Measurements from ENCODE around the gene SULT1C4.
"Not testable (repeated sequence)": the region's sequence is repeated elsewhere in the genome, so short reads cannot be mapped to it uniquely, and the experiment has no call there.

The SULT1C4 gene

GRCh38 chr2:108377815-108378630 lies at the start of gene SULT1C4:
Gene SULT1C4 (plus strand): TSS chr2:108377954. CDS start chr2:108378338, 384 bp downstream.
- no peak for DNase-seq

- DNase-seq, result no peak
Measured at GRCh38 chr2:108329771-108330170, 48.0 kb upstream of the SULT1C4 start.

- DNase-seq, result no peak
Measured at GRCh38 chr2:108330979-108331378, 46.8 kb upstream of the SULT1C4 start.

- DNase-seq, result no peak
Measured at GRCh38 chr2:108345951-108346350, 31.8 kb upstream of the SULT1C4 start.

- no peak for DNase-seq
Measured at GRCh38 chr2:108346827-108347226, 30.9 kb upstream of the SULT1C4 start.

GRCh38 chr2:108347786-108348185 lies 30.0 kb upstream of the SULT1C4 start:
- no peak for DNase-seq

GRCh38 chr2:108348816-108349570 lies 28.8 kb upstream of the SULT1C4 start:
- DNase-seq, result no peak

GRCh38 chr2:108349571-108349928 lies 28.2 kb upstream of the SULT1C4 start:
- DNase-seq, result no peak

- DNase-seq, result no peak
Measured at GRCh38 chr2:108351889-108352288, 25.9 kb upstream of the SULT1C4 start.

DNA sequence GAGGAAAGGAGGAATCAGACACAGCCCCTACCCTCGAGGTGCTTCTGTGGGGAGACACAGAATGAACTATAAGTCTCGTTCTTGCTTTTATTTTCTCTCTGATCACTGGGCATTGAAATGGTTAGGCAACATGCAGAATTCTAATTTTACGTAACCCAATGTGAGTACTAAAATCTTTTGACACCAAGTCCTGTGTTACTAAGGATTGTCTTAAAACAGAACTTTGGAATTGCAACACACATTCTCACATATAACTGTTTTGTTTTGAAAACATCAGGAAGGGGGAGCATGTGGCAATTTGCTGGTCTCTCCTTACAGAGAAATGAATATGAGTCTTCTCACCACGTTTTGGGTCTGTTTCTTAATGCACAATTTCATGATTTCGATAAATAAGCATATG lies 23.6 kb upstream of the SULT1C4 start:
- no peak for DNase-seq

- no peak for DNase-seq
Measured at GRCh38 chr2:108355906-108356734, 21.6 kb upstream of the SULT1C4 start.

GRCh38 chr2:108359336-108359735 lies 18.4 kb upstream of the SULT1C4 start:
- not testable (repeated sequence) for DNase-seq

DNA sequence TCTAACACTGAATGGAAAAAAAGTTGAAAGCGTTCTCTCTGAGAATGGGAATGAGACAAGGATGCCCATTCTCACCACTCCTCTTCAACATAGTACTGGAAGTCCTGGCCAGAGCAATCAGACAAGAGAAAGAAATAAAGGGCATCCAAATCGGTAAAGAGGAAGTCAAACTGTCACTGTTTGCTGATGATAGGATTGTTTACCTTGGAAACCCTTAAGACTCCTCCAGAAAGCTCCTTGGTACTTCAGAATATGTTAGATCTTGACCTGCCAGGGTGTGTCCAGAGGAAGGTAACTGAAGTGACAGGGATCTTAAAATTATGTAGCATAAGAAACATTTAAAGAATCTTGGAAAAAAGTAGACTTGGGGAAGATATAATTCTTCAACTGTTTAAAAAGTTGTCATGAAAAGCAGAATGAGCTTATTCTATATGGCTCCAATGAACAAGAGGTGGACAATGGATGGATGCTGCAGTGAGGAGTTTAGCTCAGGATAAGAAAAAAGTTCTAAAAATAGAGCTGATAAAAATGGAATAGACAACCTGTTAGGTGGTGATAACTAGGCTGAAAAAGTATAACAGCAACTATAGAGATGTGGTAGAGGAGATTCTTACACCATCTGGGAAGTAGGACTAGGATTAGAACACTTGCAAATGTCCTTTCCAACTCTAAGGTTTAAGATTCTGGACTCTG lies 16.8 kb upstream of the SULT1C4 start:
- DNase-seq, result no peak

DNA sequence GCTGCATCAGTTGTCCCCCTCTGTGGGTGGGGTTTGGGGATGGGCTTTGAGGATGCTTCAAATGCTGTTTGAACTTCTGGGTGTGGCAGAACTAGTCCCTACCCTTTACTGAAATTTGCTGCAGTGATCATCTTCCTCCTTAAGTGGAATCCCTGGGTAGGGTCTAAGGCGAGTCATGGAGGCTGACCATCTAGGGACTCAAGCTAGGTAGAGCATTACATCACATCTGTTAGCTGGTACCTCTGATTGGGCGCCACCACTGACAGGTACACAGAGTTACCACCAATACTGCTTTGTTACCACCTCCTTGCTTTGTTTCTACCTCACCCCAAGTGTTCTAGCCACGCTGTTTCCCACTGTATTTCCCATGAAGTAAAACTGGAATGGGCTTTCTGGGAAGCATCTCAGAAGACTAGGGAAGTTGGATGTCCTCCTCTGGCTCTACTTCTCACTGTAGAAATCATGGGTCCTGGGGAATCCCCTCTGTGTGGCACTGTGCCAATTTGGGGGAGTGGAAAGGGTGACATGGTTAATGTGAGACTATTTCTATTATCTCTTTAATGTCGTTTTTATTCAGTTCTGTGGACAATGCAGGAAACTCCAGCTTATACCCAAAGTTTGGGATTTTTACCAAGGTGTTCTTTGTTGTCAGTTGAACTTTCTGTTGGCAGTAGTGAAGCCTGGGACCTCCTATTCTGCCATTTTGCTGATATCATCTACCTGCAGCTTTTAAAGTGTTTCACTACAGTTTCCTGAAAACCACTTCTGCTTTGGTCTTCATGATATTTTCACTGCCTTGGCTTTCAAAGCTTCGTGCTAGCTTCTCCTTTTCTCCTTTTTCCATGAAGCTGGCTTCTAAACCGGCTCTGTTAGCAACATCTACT lies 14.5 kb upstream of the SULT1C4 start:
- no peak for DNase-seq

GRCh38 chr2:108363908-108364225 lies 13.9 kb upstream of the SULT1C4 start:
- no peak for DNase-seq

GRCh38 chr2:108364676-108365297 lies 13.0 kb upstream of the SULT1C4 start:
- no peak for DNase-seq

DNA sequence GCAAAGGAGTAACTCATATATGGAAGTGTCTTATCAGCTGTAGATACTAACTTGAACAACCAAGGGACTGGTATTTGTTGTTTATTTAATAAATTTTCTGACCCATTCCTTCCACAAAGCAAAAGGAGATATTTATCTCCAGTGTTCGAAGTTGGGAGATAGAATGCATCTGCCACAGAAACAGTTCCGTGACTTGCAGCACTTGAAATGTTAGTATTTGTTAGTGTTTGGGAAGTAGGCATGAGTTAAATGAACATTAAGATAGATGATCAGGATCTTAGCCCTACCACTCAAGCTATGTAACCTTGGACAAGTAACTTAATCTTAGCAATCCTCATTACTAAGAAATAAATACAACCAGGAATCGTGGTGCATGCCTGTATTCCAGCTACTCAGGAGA lies 12.1 kb upstream of the SULT1C4 start:
- no peak for DNase-seq

GRCh38 chr2:108367014-108367413 lies 10.7 kb upstream of the SULT1C4 start:
- no peak for DNase-seq

GRCh38 chr2:108367561-108368175 lies 10.1 kb upstream of the SULT1C4 start:
- no peak for DNase-seq

GRCh38 chr2:108369153-108369552 lies 8.6 kb upstream of the SULT1C4 start:
- DNase-seq, result no peak

DNA sequence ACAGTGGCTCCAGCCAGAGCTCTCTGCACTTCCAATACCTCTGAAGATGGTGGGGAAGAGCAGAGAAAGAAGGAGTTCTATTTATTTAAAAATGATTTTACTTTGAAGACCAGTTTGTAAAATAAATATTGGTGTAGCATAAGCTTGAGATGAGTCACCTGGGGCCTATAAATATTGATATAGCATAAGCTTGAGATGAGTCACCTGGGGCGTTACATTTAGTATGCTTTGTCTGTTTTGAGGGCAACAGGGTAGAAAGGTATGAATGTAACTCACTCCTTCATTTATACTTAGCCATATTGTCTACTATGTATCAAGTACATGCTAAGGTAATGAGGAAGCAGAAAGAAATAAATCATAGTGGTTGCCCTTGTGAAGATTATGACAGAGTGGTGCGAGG lies 7.7 kb upstream of the SULT1C4 start:
- DNase-seq, result no peak

Measured in NCI-H510A (cell line).